ENCODE data around the gene CADM4.

Gene CADM4

DNA sequence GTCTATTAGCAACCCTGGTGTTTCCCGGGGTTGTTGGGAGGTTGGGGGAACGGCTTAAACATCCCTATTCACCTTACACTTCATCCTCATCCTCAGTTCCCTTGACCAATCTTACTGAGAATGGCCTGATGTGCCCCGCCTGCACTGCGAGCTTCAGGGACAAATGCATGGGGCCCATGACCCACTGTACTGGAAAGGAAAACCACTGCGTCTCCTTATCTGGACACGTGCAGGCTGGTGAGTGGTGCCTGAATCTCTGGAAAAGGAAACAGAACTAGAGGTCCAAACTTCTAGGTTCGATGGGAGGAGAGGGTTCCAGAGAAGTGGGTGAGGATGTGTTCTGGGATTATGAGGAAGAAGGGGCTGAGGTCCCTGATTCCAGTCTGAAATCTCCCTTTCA lies 58.2 kb downstream of the CADM4 start:
- H3K4me3 ChIP-seq (ENCODE audit: low read depth, low read length) = no peak overlapping the region
- H3K27me3 ChIP-seq = no peaks in the 10 kb centered on the region
- DNase-seq = no peak
- peaks cover 6% of the 10 kb centered on the region for H3K4me1 ChIP-seq
- H3K36me3 ChIP-seq = no peaks in the 10 kb centered on the region
- TF ChIP-seq, protein P1, sequence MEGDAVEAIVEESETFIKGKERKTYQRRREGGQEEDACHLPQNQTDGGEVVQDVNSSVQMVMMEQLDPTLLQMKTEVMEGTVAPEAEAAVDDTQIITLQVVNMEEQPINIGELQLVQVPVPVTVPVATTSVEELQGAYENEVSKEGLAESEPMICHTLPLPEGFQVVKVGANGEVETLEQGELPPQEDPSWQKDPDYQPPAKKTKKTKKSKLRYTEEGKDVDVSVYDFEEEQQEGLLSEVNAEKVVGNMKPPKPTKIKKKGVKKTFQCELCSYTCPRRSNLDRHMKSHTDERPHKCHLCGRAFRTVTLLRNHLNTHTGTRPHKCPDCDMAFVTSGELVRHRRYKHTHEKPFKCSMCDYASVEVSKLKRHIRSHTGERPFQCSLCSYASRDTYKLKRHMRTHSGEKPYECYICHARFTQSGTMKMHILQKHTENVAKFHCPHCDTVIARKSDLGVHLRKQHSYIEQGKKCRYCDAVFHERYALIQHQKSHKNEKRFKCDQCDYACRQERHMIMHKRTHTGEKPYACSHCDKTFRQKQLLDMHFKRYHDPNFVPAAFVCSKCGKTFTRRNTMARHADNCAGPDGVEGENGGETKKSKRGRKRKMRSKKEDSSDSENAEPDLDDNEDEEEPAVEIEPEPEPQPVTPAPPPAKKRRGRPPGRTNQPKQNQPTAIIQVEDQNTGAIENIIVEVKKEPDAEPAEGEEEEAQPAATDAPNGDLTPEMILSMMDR (IDR thresholded peaks at IDR 0.05; ENCODE audit: low read depth, low read length) = no peak
- H3K9me3 ChIP-seq = no peaks in the 10 kb centered on the region

DNA sequence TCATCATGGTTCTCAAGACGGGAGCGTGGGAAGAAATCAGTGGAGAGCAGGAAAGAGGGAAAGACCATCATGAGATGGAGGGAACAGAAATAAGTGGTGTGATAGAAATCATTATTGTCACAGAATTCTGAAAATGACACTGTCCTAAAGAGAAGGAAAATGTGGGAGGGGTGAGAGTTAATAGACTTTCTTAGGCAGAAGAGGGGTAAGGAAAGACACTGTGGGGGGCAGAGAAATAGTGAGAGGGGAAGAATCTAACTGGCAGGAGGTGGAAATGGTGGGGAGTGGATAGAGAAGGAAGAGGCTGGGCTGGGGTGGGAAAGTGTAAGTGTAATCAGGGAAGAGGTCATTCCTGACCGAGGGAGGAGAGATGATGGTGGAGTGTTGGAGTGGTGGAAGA lies 60.9 kb downstream of the CADM4 start:
- H3K9me3 ChIP-seq = no peaks in the 10 kb centered on the region
- TF ChIP-seq, protein P1 (IDR thresholded peaks at IDR 0.05; ENCODE audit: low read depth, low read length) = no peak
- DNase-seq = no peak
- H3K36me3 ChIP-seq = no peaks in the 10 kb centered on the region
- H3K4me1 ChIP-seq = no peaks in the 10 kb centered on the region
- no peaks in the 10 kb centered on the region for H3K27me3 ChIP-seq
- no peak overlapping the region for H3K4me3 ChIP-seq (ENCODE audit: low read depth, low read length)

DNA sequence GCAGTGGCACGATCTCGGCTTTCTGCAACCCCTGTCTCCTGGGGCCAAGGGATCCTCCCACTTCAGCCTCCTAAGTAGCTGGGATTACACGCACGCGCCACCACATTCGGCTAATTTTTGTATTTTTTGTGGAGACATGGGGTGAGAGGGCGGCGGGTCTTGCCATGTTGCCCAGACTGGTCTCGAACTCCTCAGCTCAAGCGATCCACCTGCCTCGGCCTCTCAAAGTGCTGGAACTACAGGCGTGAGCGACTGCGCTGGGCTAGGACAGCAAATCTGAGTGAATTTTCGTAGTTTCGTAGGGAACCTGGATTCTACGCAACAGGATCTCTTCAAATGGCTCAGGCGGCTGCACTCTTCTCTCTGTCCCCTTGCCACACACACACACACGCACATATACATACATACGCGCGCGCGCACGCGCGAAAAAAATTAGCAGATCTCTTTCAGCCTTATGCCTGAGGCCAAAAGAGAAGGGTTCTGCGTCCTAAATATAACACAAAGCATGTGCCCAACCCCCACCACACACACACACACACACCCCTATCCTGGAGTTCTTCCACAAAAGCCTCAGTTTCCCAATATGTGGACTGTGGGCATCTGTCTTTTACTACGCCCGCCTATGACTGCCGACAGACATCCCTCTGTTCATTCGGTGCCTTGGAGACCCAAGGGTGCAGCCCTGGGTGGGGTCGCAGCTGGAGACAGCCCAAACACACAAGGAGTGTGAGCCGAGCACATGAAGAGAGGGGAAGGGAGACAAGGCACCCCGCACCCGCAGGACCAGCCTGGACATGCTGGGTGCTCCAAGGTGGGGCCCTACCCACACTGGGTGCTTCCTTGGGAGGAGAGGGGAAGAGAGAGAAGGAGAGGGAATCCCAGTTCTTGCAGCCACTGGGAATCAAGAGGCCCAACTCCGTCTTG lies 63.4 kb downstream of the CADM4 start:
- Histone ChIP-seq H3K4me3 (ENCODE audit: low read depth, low read length) (peak overlapping the region; percentile 47), H3K36me3 (no peaks in the 10 kb centered on the region), H3K4me1 (no peaks in the 10 kb centered on the region), H3K9me3 (no peaks in the 10 kb centered on the region), H3K27me3 (no peaks in the 10 kb centered on the region)
- TF ChIP-seq, protein P1 (IDR thresholded peaks at IDR 0.05; ENCODE audit: low read depth, low read length) = no peak
- DNase-seq = no peak

DNA sequence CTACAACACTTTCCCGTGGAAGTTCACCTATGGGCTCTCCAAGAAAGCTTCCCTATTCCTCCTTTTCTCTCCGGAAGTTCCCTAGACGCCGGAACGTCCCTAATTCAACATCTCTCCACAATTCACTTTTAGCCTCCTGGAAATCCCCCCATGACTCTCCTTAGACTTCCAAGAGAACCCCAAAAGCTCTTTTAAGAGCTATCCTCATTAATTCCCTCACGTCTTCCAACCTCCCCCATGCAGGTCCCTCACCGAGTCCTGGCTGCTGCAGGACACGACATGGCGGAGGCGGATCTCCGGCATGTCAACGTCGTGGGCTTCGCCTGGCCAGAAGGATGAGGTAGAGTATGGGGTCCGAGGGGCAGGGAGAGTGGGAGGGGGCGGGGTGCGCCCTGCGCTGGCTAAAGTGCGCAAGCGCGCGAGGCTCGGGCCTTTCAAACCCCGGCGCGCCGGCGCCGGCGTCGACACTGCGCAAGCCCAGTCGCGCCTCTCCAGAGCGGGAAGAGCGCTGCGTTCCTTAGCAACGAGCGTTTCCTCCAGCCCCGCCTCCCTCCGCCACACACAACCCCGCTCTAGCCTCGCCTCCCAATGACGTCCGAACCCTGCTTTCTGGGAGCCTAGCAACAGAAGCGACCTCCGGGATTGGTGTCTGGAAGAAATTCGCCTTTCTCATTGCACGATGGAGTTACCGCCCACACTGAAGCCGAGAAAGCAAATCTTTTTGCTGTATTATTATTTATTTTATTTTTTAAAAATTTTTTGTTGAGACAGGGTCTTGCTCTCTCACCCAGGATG lies 64.3 kb downstream of the CADM4 start, which contains the start of the genes PINLYP and XRCC1:
Gene PINLYP, plus strand, starts transcription at position 646 of the 795 bp plus-strand sequence. CDS start 1,391 bp downstream, outside the sequence.
Gene XRCC1, minus strand, starts transcription at position 372 of the 795 bp plus-strand sequence. Its CDS starts 69 bp downstream, at position 303.
- TF ChIP-seq, protein P1 (IDR thresholded peaks at IDR 0.05; ENCODE audit: low read depth, low read length) = no peak
- DNase-seq = peak; percentile 98
- Histone ChIP-seq H3K4me3 (ENCODE audit: low read depth, low read length) (peak within 1 kb of the TSS; percentile 98), H3K9me3 (no peaks in the 10 kb centered on the region), H3K27me3 (no peaks in the 10 kb centered on the region), H3K36me3 (no peaks in the 10 kb centered on the region), H3K4me1 (no peaks in the 10 kb centered on the region)

DNA sequence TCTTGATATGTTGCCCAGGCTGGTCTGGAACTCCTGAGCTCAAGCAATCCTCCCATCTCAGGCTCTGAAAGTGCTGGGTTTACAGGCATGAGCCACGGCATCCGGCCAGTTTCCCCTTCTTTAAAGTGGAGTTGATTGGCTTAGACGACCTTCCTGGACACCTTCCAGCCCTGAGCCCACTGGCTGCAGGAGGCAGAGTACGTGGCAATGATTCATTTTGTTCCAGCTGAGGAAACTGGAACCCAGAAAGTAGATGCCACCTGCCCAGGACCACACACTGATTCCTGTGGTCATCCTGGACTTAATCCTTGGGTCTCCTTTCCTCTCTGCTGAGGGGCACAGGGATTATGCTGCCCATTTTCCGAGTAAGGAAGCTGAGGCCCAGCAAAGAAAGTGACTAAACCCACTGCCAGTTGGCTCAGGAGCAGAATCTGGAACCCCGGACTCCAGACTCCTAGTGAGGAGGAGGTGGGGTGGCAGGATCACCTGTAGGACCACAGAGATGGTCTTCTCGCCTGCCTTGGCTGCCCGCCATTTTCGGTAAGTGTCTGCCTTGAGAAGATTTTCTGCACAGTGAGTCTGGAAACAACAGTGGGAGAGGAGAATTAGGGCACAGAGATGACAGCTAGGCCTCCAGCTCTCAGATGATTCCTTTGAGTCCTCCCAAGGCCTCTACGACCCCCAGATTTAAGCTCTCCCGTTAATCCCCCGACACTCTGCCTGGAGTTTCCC lies 65.1 kb downstream of the CADM4 start:
- Histone ChIP-seq H3K27me3 (no peaks in the 10 kb centered on the region), H3K4me3 (ENCODE audit: low read depth, low read length) (peak overlapping the region; percentile 98), H3K9me3 (no peaks in the 10 kb centered on the region), H3K36me3 (no peaks in the 10 kb centered on the region), H3K4me1 (no peaks in the 10 kb centered on the region)
- DNase-seq = no peak
- TF ChIP-seq, protein P1 (IDR thresholded peaks at IDR 0.05; ENCODE audit: low read depth, low read length) = 0 out of 2 replicates have a peak, but pooled peaks have one; percentile 2
